ENCODE results near the gene MCC.

DNA sequence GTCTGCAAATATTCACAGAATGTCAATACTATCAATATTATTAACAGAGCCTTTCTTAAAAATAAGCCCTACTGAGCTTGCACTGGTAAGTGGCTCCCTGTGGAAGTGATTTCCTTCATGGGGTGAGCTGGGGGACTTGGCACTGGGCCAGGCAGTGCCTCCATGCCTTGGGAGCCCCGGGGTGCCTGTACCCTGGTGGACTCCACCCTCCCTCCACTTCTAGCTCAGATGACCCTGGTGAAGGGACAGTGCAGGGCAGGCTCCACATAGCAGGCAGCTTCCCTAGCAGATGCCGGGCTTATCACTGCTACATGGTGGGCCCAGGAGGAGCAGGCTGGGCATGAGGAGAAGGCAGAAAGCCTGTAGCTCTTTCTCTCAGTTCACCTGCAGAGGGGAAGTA lies 392.4 kb downstream of the MCC start:
- TF ChIP-seq POLR2A (IDR thresholded peaks at IDR 0.05; ENCODE audit: low read length) = no peak
- TF ChIP-seq GATA1 (IDR thresholded peaks at IDR 0.05; ENCODE audit: low read depth, low read length) = no peak

Data from erythroblast (primary cell).